GM12865 (cell line): ENCODE measurements around the gene UST.
A peak's percentile ranks its signal among the peaks of the same experiment; 100 is the strongest.

ENCODE experiments used
- DNase-seq: peaks from one replicate; pipeline ENCODE4 v3.0.0; 2010; ENCODE audit warnings: low read depth
- H3K4me3 ChIP-seq: 2 replicates; pipeline ENCODE4 v1.5.1; 2011; ENCODE audit warnings: mild to moderate bottlenecking, low read depth, low read length, control low read depth
- CTCF ChIP-seq: IDR thresholded peaks from 2 replicates; pipeline ENCODE4 v1.5.1; 2011; ENCODE audit warnings: low read length, control low read depth, low read depth, inconsistent platforms; ENCODE audit not compliant: insufficient read depth; ENCODE audit errors: missing control alignments

UST gene

GRCh38 chr6:149059557-149059956, 312.7 kb downstream of the UST start:
- H3K4me3 ChIP-seq = no peak overlapping the region
- TF ChIP-seq CTCF = no peak
- DNase-seq = no peak

GRCh38 chr6:149060300-149060984, 313.6 kb downstream of the UST start:
- peak; percentile 89 for DNase-seq
- H3K4me3 ChIP-seq = peak overlapping the region; percentile 46
- no peak for TF ChIP-seq CTCF

GRCh38 chr6:149060985-149061760, 314.3 kb downstream of the UST start:
- no peak for TF ChIP-seq CTCF
- H3K4me3 ChIP-seq = peak overlapping the region; percentile 46
- no peak for DNase-seq

DNA sequence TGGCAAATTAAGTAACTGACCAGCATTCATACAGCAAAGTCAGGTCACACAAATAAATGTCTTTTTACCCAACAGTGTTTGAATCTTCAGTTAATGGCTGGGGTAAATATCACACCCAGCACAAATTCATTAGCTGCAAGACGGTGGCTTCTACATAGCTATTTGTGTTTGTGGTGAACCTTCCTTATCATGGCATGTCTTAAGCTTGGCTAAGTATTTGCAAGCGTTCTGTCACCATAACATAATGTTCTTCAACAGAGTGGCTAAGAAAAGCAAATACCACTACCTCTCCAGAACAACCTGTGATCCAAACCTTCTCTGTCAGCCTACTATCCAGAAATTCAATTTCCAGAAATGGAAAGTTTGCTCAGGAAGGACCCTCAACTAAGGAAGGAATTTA, 315.1 kb downstream of the UST start:
- H3K4me3 ChIP-seq = peak overlapping the region; percentile 46
- no peak for TF ChIP-seq CTCF
- no peak for DNase-seq

DNA sequence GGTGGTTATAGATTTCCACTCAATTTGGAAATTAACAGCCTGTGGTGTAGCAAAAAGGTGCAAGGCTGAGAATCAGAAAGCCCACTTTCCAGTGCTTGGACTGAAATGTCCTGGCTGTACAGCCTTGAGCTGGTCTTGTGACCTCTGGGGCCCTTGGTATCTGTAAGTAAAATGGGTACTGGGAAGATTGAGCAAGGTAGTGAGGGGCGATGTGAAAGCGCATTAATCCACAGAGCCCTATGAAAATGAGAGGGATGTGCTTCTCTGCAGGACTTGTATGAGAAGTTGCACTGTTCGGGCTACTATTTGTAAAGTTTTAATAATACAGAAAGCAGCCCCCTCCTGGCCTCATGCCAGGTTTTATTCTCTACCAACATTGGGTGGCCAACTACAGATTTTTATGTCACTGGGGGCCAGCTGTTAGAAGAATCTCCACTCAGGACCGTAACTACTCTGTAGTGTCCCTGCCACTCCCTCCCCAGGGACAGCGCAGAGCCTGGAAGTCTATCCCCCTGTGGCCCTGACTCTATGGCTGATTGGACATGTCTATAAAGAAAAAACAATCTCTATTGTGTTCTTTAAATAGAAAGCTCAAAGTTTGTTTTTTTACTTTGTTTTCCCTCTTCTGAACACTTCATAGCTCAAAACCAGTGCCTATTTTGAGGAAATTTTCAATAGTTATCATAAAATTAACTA, 316.0 kb downstream of the UST start:
- peak; percentile 16 for DNase-seq
- no peak for TF ChIP-seq CTCF
- no peak overlapping the region for H3K4me3 ChIP-seq

DNA sequence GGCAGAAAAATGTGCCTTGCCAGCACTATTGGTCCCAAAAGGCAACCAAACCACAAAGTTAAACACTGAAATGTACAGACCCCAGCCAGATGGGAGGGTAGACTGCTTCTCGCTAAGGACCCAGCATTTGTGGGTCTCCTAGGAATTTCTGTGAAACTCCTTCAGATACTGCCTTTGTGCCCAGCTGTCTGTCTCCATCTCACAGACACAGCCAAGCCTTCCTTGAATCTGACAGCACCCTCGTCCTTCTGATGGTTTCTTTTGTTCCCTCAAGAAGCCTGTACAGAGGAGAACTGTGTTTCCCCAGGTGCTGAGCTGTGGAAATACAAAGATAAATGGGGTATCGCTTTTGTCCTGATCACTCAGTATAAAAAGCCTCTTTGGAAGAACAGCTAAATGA, 316.6 kb downstream of the UST start:
- no peak for TF ChIP-seq CTCF
- DNase-seq = no peak
- H3K4me3 ChIP-seq = no peak overlapping the region
